GM21717 (cell line): ENCODE results near the gene DCAF6.
"Not testable (repeated sequence)": the region's sequence is repeated elsewhere in the genome, so short reads cannot be mapped to it uniquely, and the experiment has no call there.

Source experiments
- ATAC-seq: cut with Tn5 transposase; IDR thresholded peaks from one replicate; pipeline ENCODE4 v1.9.1; 2021; ENCODE audit warnings: mild to moderate bottlenecking, moderate library complexity; ENCODE audit not compliant: unreplicated experiment

The DCAF6 gene

GRCh38 chr1:167936068-167936929 lies at the start of gene DCAF6:
TSS of gene DCAF6 (plus strand) at chr1:167936683. CDS start at chr1:167936912, 229 bp downstream.
- ATAC-seq, result peak; percentile 78

GRCh38 chr1:167887187-167887586 lies 49.3 kb upstream of the DCAF6 start:
- ATAC-seq, result not testable (repeated sequence)

GRCh38 chr1:167890400-167890799 lies 46.1 kb upstream of the DCAF6 start:
- no peak for ATAC-seq

GRCh38 chr1:167893798-167894197 lies 42.7 kb upstream of the DCAF6 start:
- ATAC-seq, result no peak

- no peak for ATAC-seq
These were observed 37.8 kb upstream of the DCAF6 start for GRCh38 chr1:167898578-167899222.

- peak; percentile 89 for ATAC-seq
These were observed 37.2 kb upstream of the DCAF6 start for GRCh38 chr1:167899253-167899681.

- no peak for ATAC-seq
These were observed 35.6 kb upstream of the DCAF6 start for GRCh38 chr1:167900907-167901306.

- ATAC-seq, result no peak
These were observed 31.8 kb upstream of the DCAF6 start for GRCh38 chr1:167904652-167905130.

- no peak for ATAC-seq
These were observed 31.3 kb upstream of the DCAF6 start for GRCh38 chr1:167905182-167905581.

GRCh38 chr1:167905671-167906070 lies 30.8 kb upstream of the DCAF6 start:
- ATAC-seq, result no peak

GRCh38 chr1:167909691-167910180 lies 26.7 kb upstream of the DCAF6 start:
- ATAC-seq, result no peak

- ATAC-seq, result no peak
These were observed 26.0 kb upstream of the DCAF6 start for GRCh38 chr1:167910530-167910929.

GRCh38 chr1:167911413-167911812 lies 25.1 kb upstream of the DCAF6 start:
- no peak for ATAC-seq

GRCh38 chr1:167912294-167912693 lies 24.2 kb upstream of the DCAF6 start:
- ATAC-seq, result no peak

GRCh38 chr1:167913895-167914496 lies 22.5 kb upstream of the DCAF6 start, which contains the start of gene ADCY10:
TSS of gene ADCY10 (minus strand) at chr1:167914134. CDS start at chr1:167905140, 8,994 bp downstream.
- ATAC-seq, result no peak

- no peak for ATAC-seq
These were observed 20.9 kb upstream of the DCAF6 start for GRCh38 chr1:167915569-167915968.

GRCh38 chr1:167916766-167917511 lies 19.5 kb upstream of the DCAF6 start:
- no peak for ATAC-seq

GRCh38 chr1:167922023-167922422 lies 14.5 kb upstream of the DCAF6 start:
- no peak for ATAC-seq

- no peak for ATAC-seq
These were observed 13.8 kb upstream of the DCAF6 start for GRCh38 chr1:167922611-167923074.

GRCh38 chr1:167923324-167924056 lies 13.0 kb upstream of the DCAF6 start:
- no peak for ATAC-seq
